GM12878 (cell line): ENCODE results near the gene CHMP1A. TPM values are rescaled to one million over a fixed set of nuclear protein-coding genes. Genes with fewer than 3 reads are reported as not detected.

Experiments used
- ATAC-seq: fragments of 200-7000 bp; cut with Tn5 transposase; 3 replicates; pipeline ENCODE4 v1.9.1; 2020; ENCODE audit warnings: mild to moderate bottlenecking, moderate library complexity
- BruUV-seq: library from RNA; stranded (reverse); fragments of 400-500 nt; replicated peaks from 2 replicates; lab custom pipeline; 2021; lab: Mats Ljungman, UMichigan
- CTCF ChIA-PET: fragments of 300-600 bp; sonication (Branson Sonifier 250); formaldehyde crosslinking; extraction: SDS; loops from one replicate; lab custom pipeline; 2021; ENCODE audit warnings: inconsistent platforms; lab: Yijun Ruan, JAX
- POLR2A ChIA-PET: fragments of 350-600 bp; formaldehyde crosslinking; extraction: SDS; loops from one replicate; lab custom pipeline; 2021; ENCODE audit warnings: inconsistent platforms; lab: Charles Lee
- RAD21 ChIA-PET: fragments of 300-600 bp; sonication (Branson Sonifier 250); formaldehyde crosslinking; loops from one replicate; lab custom pipeline; 2023; ENCODE audit warnings: antibody characterized with exemption; ENCODE audit not compliant: unreplicated experiment; lab: Charles Lee
- SMC1A ChIA-PET: fragments of 300-600 bp; sonication (Branson Sonifier 250); formaldehyde crosslinking; loops from one replicate; lab custom pipeline; 2023; ENCODE audit not compliant: unreplicated experiment, uncharacterized antibody; lab: Charles Lee
- DNase-seq: peaks from one replicate; pipeline ENCODE4 v3.0.0-alpha.2; 2011; ENCODE audit warnings: low read depth, low spot score
- FAIRE-seq: peaks from 3 replicates; lab custom pipeline; 2011; peaks lifted over from hg19 to GRCh38; lab: Jason Lieb, UNC
- H2AFZ ChIP-seq: 2 replicates; pipeline ENCODE4 v1.6.0; 2011; ENCODE audit warnings: low read depth, low read length, control low read depth; ENCODE audit not compliant: control insufficient read depth
- H3K27ac ChIP-seq: 2 replicates; pipeline ENCODE4 v1.5.1; 2011; ENCODE audit warnings: control low read depth; ENCODE audit not compliant: control insufficient read depth, insufficient read depth
- H3K27me3 ChIP-seq, 2 experiments: replicated peaks in 1 of 2; 2 replicates each; pipeline versions ENCODE4 v1.6.0 to v1.6.1; 2011; ENCODE audit warnings: low read length in 1 of 2; ENCODE audit not compliant: control insufficient read depth in 2 of 2, insufficient read depth in 2 of 2
- H3K36me3 ChIP-seq, 2 experiments: 2 replicates each; pipeline ENCODE4 v1.5.1; 2011; ENCODE audit warnings: low read length in 1 of 2; ENCODE audit not compliant: control insufficient read depth in 2 of 2, insufficient read depth in 2 of 2
- H3K4me1 ChIP-seq: 2 replicates; pipeline ENCODE4 v1.6.1; 2011; ENCODE audit warnings: mild to moderate bottlenecking, low read length, moderate library complexity, mixed read lengths; ENCODE audit not compliant: control insufficient read depth, insufficient read depth
- H3K4me2 ChIP-seq: 2 replicates; pipeline ENCODE4 v1.6.0; 2011; ENCODE audit warnings: control low read depth; ENCODE audit not compliant: control insufficient read depth, insufficient read depth
- H3K4me3 ChIP-seq: fragments of 200-600 bp; sonication (generic); 2 replicates; pipeline ENCODE4 v1.5.1; 2016
- H3K79me2 ChIP-seq: 2 replicates; pipeline ENCODE4 v1.6.0; 2011; ENCODE audit warnings: low read length; ENCODE audit not compliant: control insufficient read depth, insufficient read depth
- H3K9ac ChIP-seq: 2 replicates; pipeline ENCODE4 v1.8.0; 2011; ENCODE audit warnings: low read length, control low read depth, mixed read lengths; ENCODE audit not compliant: control insufficient read depth, insufficient read depth
- H3K9me3 ChIP-seq: replicated peaks from 3 replicates; pipeline ENCODE4 v1.5.1; 2011; ENCODE audit warnings: mild to moderate bottlenecking, low read length; ENCODE audit not compliant: control insufficient read depth, insufficient read depth
- H4K20me1 ChIP-seq: 2 replicates; pipeline ENCODE4 v1.6.0; 2011; ENCODE audit not compliant: control insufficient read depth, insufficient read depth
- BHLHE40 ChIP-seq, 2 experiments: fragments of 450-650 bp in 1 of 2; IDR thresholded peaks; 2 replicates each; pipeline ENCODE4 v1.6.1; 2011 to 2017; ENCODE audit warnings: low read depth in 2 of 2, borderline replicate concordance in 1 of 2, improper control_type of control experiment in 1 of 2, low read length in 1 of 2, mild to moderate bottlenecking in 1 of 2
- BMI1 ChIP-seq: fragments of 450-650 bp; IDR thresholded peaks from 2 replicates; pipeline ENCODE4 v1.6.1; 2016; ENCODE audit warnings: mild to moderate bottlenecking, moderate library complexity, borderline replicate concordance
- BRCA1 ChIP-seq: IDR thresholded peaks from 2 replicates; pipeline ENCODE4 v1.6.1; 2011; ENCODE audit warnings: low read depth, low read length, improper control_type of control experiment
- CBX5 ChIP-seq: sonication (generic); IDR thresholded peaks from 2 replicates; pipeline ENCODE4 v1.6.1; 2016; ENCODE audit warnings: low read depth, moderate library complexity, mild to moderate bottlenecking, inconsistent platforms
- EGR1 ChIP-seq, 2 experiments: IDR thresholded peaks; 1 replicate in 1 of 2; 2 replicates in 1 of 2; pipeline ENCODE4 v1.6.1; 2011 to 2012; ENCODE audit warnings: low read depth in 2 of 2, low read length in 2 of 2, borderline replicate concordance in 1 of 2, mild to moderate bottlenecking in 1 of 2, moderate library complexity in 1 of 2
- EP300 ChIP-seq, 2 experiments: fragments of 150-350 bp in 1 of 2; IDR thresholded peaks; 2 replicates each; pipeline ENCODE4 v1.6.1; 2011 to 2012; ENCODE audit warnings: low read depth in 2 of 2, low read length in 2 of 2, borderline replicate concordance in 1 of 2, improper control_type of control experiment in 1 of 2, inconsistent platforms in 1 of 2; ENCODE audit not compliant: control insufficient read depth in 1 of 2
- ESRRA ChIP-seq: IDR thresholded peaks from 2 replicates; pipeline ENCODE4 v1.6.1; 2012; ENCODE audit warnings: mild to moderate bottlenecking, low read length, improper control_type of control experiment
- IRF4 ChIP-seq: IDR thresholded peaks from 2 replicates; pipeline ENCODE4 v1.6.1; 2011; ENCODE audit warnings: low read depth, low read length
- KDM1A ChIP-seq: fragments of 200-600 bp; sonication (generic); IDR thresholded peaks from 2 replicates; pipeline ENCODE4 v1.6.1; 2016; ENCODE audit warnings: borderline replicate concordance
- MXI1 ChIP-seq: fragments of 150-350 bp; IDR thresholded peaks from 2 replicates; pipeline ENCODE4 v1.6.1; 2011; ENCODE audit warnings: low read depth, mild to moderate bottlenecking, inconsistent platforms, low read length, improper control_type of control experiment
- NR2C2 ChIP-seq: IDR thresholded peaks from 2 replicates; pipeline ENCODE4 v1.6.1; 2011; ENCODE audit warnings: borderline replicate concordance, low read depth; ENCODE audit not compliant: control insufficient read depth, insufficient read length
- NRF1 ChIP-seq: conservative IDR thresholded peaks from 2 replicates; pipeline ENCODE4 v1.6.1; 2011; ENCODE audit warnings: mild to moderate bottlenecking, low read depth, low read length, improper control_type of control experiment
- RUNX3 ChIP-seq: IDR thresholded peaks from 2 replicates; pipeline ENCODE4 v1.6.1; 2012; ENCODE audit warnings: low read length, inconsistent platforms
- SMAD5 ChIP-seq: IDR thresholded peaks from 2 replicates; pipeline ENCODE4 v1.6.1; 2016; ENCODE audit warnings: antibody characterized with exemption, low read depth
- STAT1 ChIP-seq: fragments of 450-650 bp; conservative IDR thresholded peaks from 2 replicates; pipeline ENCODE4 v1.6.1; 2014; ENCODE audit warnings: antibody characterized with exemption, mild to moderate bottlenecking
- YY1 ChIP-seq: IDR thresholded peaks from 2 replicates; pipeline ENCODE4 v1.6.1; 2011; ENCODE audit warnings: low read depth, mild to moderate bottlenecking, low read length
- ZNF217 ChIP-seq: fragments of 450-650 bp; IDR thresholded peaks from 2 replicates; pipeline ENCODE4 v1.6.1; 2017; ENCODE audit warnings: antibody characterized with exemption, mild to moderate bottlenecking
- ZNF384 ChIP-seq: IDR thresholded peaks from 2 replicates; pipeline ENCODE4 v1.6.1; 2012; ENCODE audit warnings: low read depth, mild to moderate bottlenecking, low read length, improper control_type of control experiment, borderline replicate concordance
- WGBS: methylation state at CpG from one replicate; pipeline ENCODE4 v1.1.6; 2016; ENCODE audit warnings: low lambda C conversion rate; ENCODE audit not compliant: insufficient replicate concordance, insufficient coverage; ENCODE audit errors: missing lambda C conversion rate; 5-methylcytosine and 5-hydroxymethylcytosine counted together
- in situ Hi-C: fragments of 300-500 bp; cut with MboI; formaldehyde crosslinking; loops from 9 replicates; pipeline ENCODE4 v1.14.3; 2018; ENCODE audit warnings: mixed read lengths
- intact Hi-C: fragments of 100-400 bp; cut with micrococcal nuclease; formaldehyde crosslinking; loops from one replicate; pipeline ENCODE4 v1.14.2; 2022; ENCODE audit not compliant: unreplicated experiment
- polyA plus RNA-seq, 11 experiments: library from polyadenylated mRNA; depleted of rRNA in 4 of 11; unstranded in 6 of 11; stranded (reverse) in 5 of 11; fragments of >200 nt; fragmentation: Nextera tagmentation in 4 of 11; fragmentation: Illumina TruSeq in 1 of 11; extraction: Ambion mirVana in 4 of 11; extraction: Trizol in 1 of 11; gene quantifications; 1 replicate in 1 of 11; 2 replicates in 10 of 11; pipeline versions ENCODE4 v1.2.1 to v1.2.3, GENCODE V29; 2011 to 2016; ENCODE audit warnings: inconsistent platforms in 2 of 11, missing spikeins in 2 of 11, low read depth in 1 of 11
- total RNA-seq, 4 experiments: library from RNA; depleted of rRNA in 3 of 4; stranded (reverse); fragments of >200 nt in 3 of 4; fragmentation: Illumina TruSeq in 1 of 4; extraction: Trizol in 1 of 4; gene quantifications; 2 replicates each; pipeline versions ENCODE4 v1.2.1 to v1.2.3, GENCODE V29; 2013 to 2021
- TF ChIP-seq, protein P1 (sequence below): fragments of 450-650 bp; IDR thresholded peaks from 2 replicates; pipeline ENCODE4 v1.6.1; 2016; ENCODE audit warnings: mild to moderate bottlenecking
- TF ChIP-seq, protein P2 (sequence below): fragments of 450-650 bp; IDR thresholded peaks from 2 replicates; pipeline ENCODE4 v1.6.1; 2017; ENCODE audit warnings: mild to moderate bottlenecking, moderate library complexity

The CHMP1A gene
- total and polyA plus RNA-seq, 10 of the 15 experiments (the other 5 are each of a cell fraction or from before 2014, with no cell fraction given), result 1.0 to 86.7 (median 54.7) TPM

DNA sequence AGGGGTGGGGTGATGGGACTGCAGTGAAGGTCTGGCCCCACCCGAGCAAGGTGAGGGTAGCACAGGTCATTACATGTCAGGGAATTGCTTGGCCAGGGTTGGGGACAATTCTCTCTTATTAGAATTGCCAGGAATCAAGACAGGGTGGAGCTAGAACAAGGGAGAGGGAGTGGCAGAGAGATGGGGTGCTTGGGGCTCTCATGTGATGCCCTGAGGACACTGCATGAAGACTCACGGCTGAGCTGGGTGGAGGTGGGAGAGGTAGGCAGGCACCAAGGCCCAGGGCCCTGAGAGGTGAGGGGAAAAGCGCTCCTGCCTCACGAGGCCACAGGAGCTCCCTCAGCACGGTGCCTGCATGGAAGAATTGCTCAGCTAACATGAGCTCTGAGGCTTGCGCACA, 40.5 kb downstream of the CHMP1A start:
- H2AFZ ChIP-seq, result no peak overlapping the region
- WGBS, result 54% methylated on average over 6 of the region's 6 CpGs

More for the DNA sequence above, 40.5 kb downstream of the CHMP1A start:
- Histone ChIP-seq H3K9ac (no peak overlapping the region), H3K27me3 (no peaks in the 10 kb centered on the region), H3K4me3 (no peak overlapping the region), H3K27ac (no peak overlapping the region), H4K20me1 (no peaks in the 10 kb centered on the region), H3K4me2 (no peak overlapping the region), H3K4me1 (no peaks in the 10 kb centered on the region), H3K9me3 (no peaks in the 10 kb centered on the region), H3K79me2 (no peaks in the 10 kb centered on the region), H3K36me3 (no peaks in the 10 kb centered on the region)
- FAIRE-seq (no peak), ATAC-seq (peak; percentile 16; the same call in 2 of the 3 replicates), DNase-seq (no peak)
- in situ Hi-C loops, result no loop called here
- intact Hi-C loops, result no loop called here
- no TSS peak for BruUV-seq
- RAD21 ChIA-PET, result no interaction called here
- CTCF ChIA-PET, result no interaction called here
- TF ChIP-seq ZNF384 (no peak), BHLHE40 (IDR thresholded peaks at IDR 0.05; ENCODE audit: borderline replicate concordance in 1 of 2, low read depth in 2 of 2, low read length in 1 of 2) (no peak), NR2C2 (no peak), SMAD5 (no peak), EGR1 (IDR thresholded peaks at IDR 0.05; ENCODE audit: borderline replicate concordance in 1 of 2, low read depth in 2 of 2, low read length in 2 of 2) (no peak), ZNF217 (no peak), RUNX3 (no peak), EP300 (IDR thresholded peaks at IDR 0.05; ENCODE audit: borderline replicate concordance in 1 of 2, control insufficient read depth in 1 of 2, low read depth in 2 of 2, low read length in 2 of 2) (no peak), STAT1 (no peak), ESRRA (no peak), IRF4 (no peak), KDM1A (no peak), BRCA1 (no peak), YY1 (no peak), BMI1 (no peak), MXI1 (no peak), CBX5 (no peak), NRF1 (no peak)
- TF ChIP-seq, protein P1, sequence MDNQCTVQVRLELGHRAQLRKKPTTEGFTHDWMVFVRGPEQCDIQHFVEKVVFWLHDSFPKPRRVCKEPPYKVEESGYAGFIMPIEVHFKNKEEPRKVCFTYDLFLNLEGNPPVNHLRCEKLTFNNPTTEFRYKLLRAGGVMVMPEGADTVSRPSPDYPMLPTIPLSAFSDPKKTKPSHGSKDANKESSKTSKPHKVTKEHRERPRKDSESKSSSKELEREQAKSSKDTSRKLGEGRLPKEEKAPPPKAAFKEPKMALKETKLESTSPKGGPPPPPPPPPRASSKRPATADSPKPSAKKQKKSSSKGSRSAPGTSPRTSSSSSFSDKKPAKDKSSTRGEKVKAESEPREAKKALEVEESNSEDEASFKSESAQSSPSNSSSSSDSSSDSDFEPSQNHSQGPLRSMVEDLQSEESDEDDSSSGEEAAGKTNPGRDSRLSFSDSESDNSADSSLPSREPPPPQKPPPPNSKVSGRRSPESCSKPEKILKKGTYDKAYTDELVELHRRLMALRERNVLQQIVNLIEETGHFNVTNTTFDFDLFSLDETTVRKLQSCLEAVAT, result no peak
- TF ChIP-seq, protein P2, sequence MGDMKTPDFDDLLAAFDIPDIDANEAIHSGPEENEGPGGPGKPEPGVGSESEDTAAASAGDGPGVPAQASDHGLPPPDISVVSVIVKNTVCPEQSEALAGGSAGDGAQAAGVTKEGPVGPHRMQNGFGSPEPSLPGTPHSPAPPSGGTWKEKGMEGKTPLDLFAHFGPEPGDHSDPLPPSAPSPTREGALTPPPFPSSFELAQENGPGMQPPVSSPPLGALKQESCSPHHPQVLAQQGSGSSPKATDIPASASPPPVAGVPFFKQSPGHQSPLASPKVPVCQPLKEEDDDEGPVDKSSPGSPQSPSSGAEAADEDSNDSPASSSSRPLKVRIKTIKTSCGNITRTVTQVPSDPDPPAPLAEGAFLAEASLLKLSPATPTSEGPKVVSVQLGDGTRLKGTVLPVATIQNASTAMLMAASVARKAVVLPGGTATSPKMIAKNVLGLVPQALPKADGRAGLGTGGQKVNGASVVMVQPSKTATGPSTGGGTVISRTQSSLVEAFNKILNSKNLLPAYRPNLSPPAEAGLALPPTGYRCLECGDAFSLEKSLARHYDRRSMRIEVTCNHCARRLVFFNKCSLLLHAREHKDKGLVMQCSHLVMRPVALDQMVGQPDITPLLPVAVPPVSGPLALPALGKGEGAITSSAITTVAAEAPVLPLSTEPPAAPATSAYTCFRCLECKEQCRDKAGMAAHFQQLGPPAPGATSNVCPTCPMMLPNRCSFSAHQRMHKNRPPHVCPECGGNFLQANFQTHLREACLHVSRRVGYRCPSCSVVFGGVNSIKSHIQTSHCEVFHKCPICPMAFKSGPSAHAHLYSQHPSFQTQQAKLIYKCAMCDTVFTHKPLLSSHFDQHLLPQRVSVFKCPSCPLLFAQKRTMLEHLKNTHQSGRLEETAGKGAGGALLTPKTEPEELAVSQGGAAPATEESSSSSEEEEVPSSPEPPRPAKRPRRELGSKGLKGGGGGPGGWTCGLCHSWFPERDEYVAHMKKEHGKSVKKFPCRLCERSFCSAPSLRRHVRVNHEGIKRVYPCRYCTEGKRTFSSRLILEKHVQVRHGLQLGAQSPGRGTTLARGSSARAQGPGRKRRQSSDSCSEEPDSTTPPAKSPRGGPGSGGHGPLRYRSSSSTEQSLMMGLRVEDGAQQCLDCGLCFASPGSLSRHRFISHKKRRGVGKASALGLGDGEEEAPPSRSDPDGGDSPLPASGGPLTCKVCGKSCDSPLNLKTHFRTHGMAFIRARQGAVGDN, result no peak
- POLR2A ChIA-PET, result no interaction called here
- SMC1A ChIA-PET, result no interaction called here
